GM06990 (cell line): ENCODE measurements around the gene ARHGAP26.

ENCODE experiments used
- DNase-seq: peaks from one replicate; pipeline ENCODE4 v3.0.0-alpha.2; 2011; ENCODE audit not compliant: insufficient read length; ENCODE audit errors: extremely low read depth
- H3K27me3 ChIP-seq: replicated peaks from 2 replicates; pipeline ENCODE4 v1.6.0; 2011; ENCODE audit warnings: low read length; ENCODE audit not compliant: control insufficient read depth, insufficient read depth
- H3K36me3 ChIP-seq: 2 replicates; pipeline ENCODE4 v1.5.1; 2011; ENCODE audit warnings: low read length; ENCODE audit not compliant: control insufficient read depth, insufficient read depth
- H3K4me3 ChIP-seq: replicated peaks from 2 replicates; pipeline ENCODE4 v1.5.1; 2011; ENCODE audit warnings: low read depth, mild to moderate bottlenecking, control low read depth, low read length
- CTCF ChIP-seq: IDR thresholded peaks from 2 replicates; pipeline ENCODE4 v1.5.1; 2011; ENCODE audit warnings: low read length, control low read depth, mild to moderate bottlenecking, inconsistent platforms; ENCODE audit not compliant: insufficient read depth, poor library complexity, severe bottlenecking

The ARHGAP26 gene

DNA sequence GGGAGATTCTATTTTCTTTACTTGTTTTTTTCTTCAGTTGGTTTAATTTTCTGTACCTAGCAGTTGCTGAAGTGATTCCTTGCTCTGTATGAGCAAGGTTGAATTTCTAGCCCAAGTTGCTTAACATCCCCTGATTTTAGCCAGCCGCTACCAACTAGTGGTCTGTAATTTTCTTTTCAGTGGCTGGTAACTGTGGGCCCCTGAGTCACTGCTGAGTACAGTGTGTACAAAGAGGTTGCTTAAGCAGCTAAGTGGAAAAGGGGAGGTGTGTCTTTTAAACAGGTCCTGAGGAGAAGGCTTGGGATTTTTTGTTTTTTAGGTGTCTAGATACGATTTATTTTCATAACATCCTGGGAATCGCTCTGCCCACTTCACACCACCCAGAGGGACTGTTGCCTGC lies 378.6 kb downstream of the ARHGAP26 start:
- Histone ChIP-seq H3K36me3 (peaks cover 4% of the 10 kb centered on the region), H3K27me3 (no peaks in the 10 kb centered on the region), H3K4me3 (no peak overlapping the region)
- DNase-seq: no peak
- no peak for TF ChIP-seq CTCF

- DNase-seq: no peak
- H3K27me3 ChIP-seq: no peaks in the 10 kb centered on the region
- no peak overlapping the region for H3K4me3 ChIP-seq
- H3K36me3 ChIP-seq: peaks cover 4% of the 10 kb centered on the region
- TF ChIP-seq CTCF: no peak
These were observed 379.6 kb downstream of the ARHGAP26 start for GRCh38 chr5:143149759-143150158.

- no peaks in the 10 kb centered on the region for H3K27me3 ChIP-seq
- DNase-seq: no peak
These were observed 381.0 kb downstream of the ARHGAP26 start for GRCh38 chr5:143151056-143151700.

DNA sequence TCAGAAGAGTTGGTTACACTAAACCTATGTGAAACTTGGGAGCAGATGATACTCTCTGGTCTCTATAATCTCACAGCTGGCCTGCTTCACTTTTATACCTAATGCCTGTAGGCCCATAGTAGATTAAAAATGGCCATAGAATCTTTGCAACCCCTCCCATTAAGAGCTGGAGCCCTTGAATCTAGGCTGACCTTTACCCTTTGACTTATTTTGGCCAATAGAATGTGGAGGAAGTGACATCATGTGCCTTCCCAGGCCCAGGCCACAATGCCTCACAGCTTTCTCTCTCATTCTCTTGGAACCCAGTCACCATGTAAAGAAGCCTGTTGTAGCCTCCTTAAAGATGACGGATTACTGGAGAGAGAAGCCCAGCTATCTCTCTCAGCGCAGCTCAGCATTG lies 382.3 kb downstream of the ARHGAP26 start:
- Histone ChIP-seq H3K4me3 (no peak overlapping the region), H3K27me3 (no peaks in the 10 kb centered on the region), H3K36me3 (peaks cover 2% of the 10 kb centered on the region; the same call in 1 of the 2 replicates)
- DNase-seq: no peak
- TF ChIP-seq CTCF: no peak

More at GRCh38 chr5:143151056-143151700, 381.0 kb downstream of the ARHGAP26 start:
- TF ChIP-seq CTCF: no peak
- Histone ChIP-seq H3K36me3 (peaks cover 4% of the 10 kb centered on the region), H3K4me3 (no peak overlapping the region)

GRCh38 chr5:143153332-143154119 lies 383.3 kb downstream of the ARHGAP26 start:
- DNase-seq: no peak
- no peak for TF ChIP-seq CTCF
- Histone ChIP-seq H3K36me3 (no peaks in the 10 kb centered on the region; the same call in 1 of the 2 replicates), H3K27me3 (no peaks in the 10 kb centered on the region), H3K4me3 (no peak overlapping the region)
